H1 (cell line): ENCODE results near the gene IDH2. TPM values are rescaled to one million over a fixed set of nuclear protein-coding genes. Genes with fewer than 3 reads are reported as not detected.

ENCODE experiments used
- CTCF ChIA-PET: fragments of 300-600 bp; sonication (Branson Sonifier 250); formaldehyde crosslinking; loops from one replicate; lab custom pipeline; 2021; ENCODE audit not compliant: partially characterized antibody; lab: Charles Lee
- POLR2A ChIA-PET: fragments of 300-600 bp; sonication (Branson Sonifier 250); formaldehyde crosslinking; loops from one replicate; lab custom pipeline; 2021; ENCODE audit warnings: inconsistent platforms; ENCODE audit not compliant: partially characterized antibody; lab: Charles Lee
- DNase-seq, 2 experiments: peaks; one replicate each; pipeline versions ENCODE4 v3.0.0 to v3.0.0-alpha.2; 2010 to 2022; ENCODE audit warnings: low spot score in 2 of 2, low read depth in 1 of 2, mixed read lengths in 1 of 2
- FAIRE-seq: peaks from 2 replicates; lab custom pipeline; 2011; peaks lifted over from hg19 to GRCh38; lab: Jason Lieb, UNC
- H2AFZ ChIP-seq: 2 replicates; pipeline ENCODE4 v1.8.1; 2012; ENCODE audit warnings: low read length, inconsistent platforms
- H2AK5ac ChIP-seq: 2 replicates; pipeline ENCODE4 v1.6.1; 2013; ENCODE audit warnings: low read depth, low read length
- H2BK120ac ChIP-seq: replicated peaks from 2 replicates; pipeline ENCODE3; 2013; ENCODE audit warnings: low read depth, low read length, inconsistent platforms
- H2BK12ac ChIP-seq: 2 replicates; pipeline ENCODE4 v1.6.1; 2013; ENCODE audit warnings: low read depth, low read length
- H2BK15ac ChIP-seq: 2 replicates; pipeline ENCODE4 v1.6.1; 2013; ENCODE audit warnings: low read length
- H2BK20ac ChIP-seq: 2 replicates; pipeline ENCODE4 v1.6.1; 2013; ENCODE audit warnings: low read length
- H2BK5ac ChIP-seq: 2 replicates; pipeline ENCODE4 v1.6.1; 2013; ENCODE audit warnings: low read depth, low read length
- H3K14ac ChIP-seq: 2 replicates; pipeline ENCODE4 v1.6.1; 2013; ENCODE audit warnings: inconsistent platforms; ENCODE audit not compliant: insufficient read length
- H3K18ac ChIP-seq: 2 replicates; pipeline ENCODE4 v1.6.1; 2013; ENCODE audit warnings: low read length; ENCODE audit errors: extremely low read depth
- H3K23ac ChIP-seq: 2 replicates; pipeline ENCODE4 v1.6.1; 2013; ENCODE audit warnings: inconsistent platforms; ENCODE audit not compliant: insufficient read length
- H3K23me2 ChIP-seq: 2 replicates; pipeline ENCODE4 v1.6.1; 2013; ENCODE audit warnings: low read depth, low read length
- H3K27ac ChIP-seq: 2 replicates; pipeline ENCODE4 v1.6.1; 2011; ENCODE audit warnings: low read depth, low read length, inconsistent platforms
- H3K27me3 ChIP-seq, 4 experiments: replicated peaks in 1 of 4; 1 replicate in 1 of 4; 2 replicates in 3 of 4; pipeline versions ENCODE4 v1.6.1 to v1.8.1; 2011 to 2013; ENCODE audit warnings: low read length in 3 of 4, mild to moderate bottlenecking in 3 of 4, inconsistent platforms in 2 of 4, mixed read lengths in 2 of 4, moderate library complexity in 1 of 4; ENCODE audit not compliant: control insufficient read depth in 3 of 4, insufficient read depth in 3 of 4; ENCODE audit errors: extremely low read depth in 1 of 4
- H3K36me3 ChIP-seq, 4 experiments: 2 replicates each; pipeline versions ENCODE4 v1.6.1 to v1.8.1; 2011 to 2013; ENCODE audit warnings: mild to moderate bottlenecking in 4 of 4, low read length in 3 of 4, moderate library complexity in 2 of 4, control low read depth in 1 of 4, inconsistent platforms in 1 of 4; ENCODE audit not compliant: insufficient read depth in 4 of 4, control insufficient read depth in 2 of 4
- H3K4ac ChIP-seq: replicated peaks from 2 replicates; pipeline ENCODE3; 2013; ENCODE audit warnings: low read length, low read depth, mixed read lengths, inconsistent platforms; ENCODE audit not compliant: insufficient read length
- H3K4me1 ChIP-seq, 4 experiments: replicated peaks in 1 of 4; 1 replicate in 1 of 4; 2 replicates in 3 of 4; pipeline versions ENCODE4 v1.6.1 to v1.8.1; 2011 to 2013; ENCODE audit warnings: low read length in 3 of 4, inconsistent platforms in 2 of 4, mixed read lengths in 1 of 4; ENCODE audit not compliant: insufficient read depth in 4 of 4, control insufficient read depth in 3 of 4
- H3K4me2 ChIP-seq, 2 experiments: 2 replicates each; pipeline versions ENCODE4 v1.6.1 to v1.8.1; 2011 to 2013; ENCODE audit warnings: low read depth in 2 of 2, low read length in 2 of 2, control low read depth in 1 of 2, inconsistent platforms in 1 of 2, mild to moderate bottlenecking in 1 of 2; ENCODE audit not compliant: insufficient read depth in 1 of 2
- H3K4me3 ChIP-seq, 4 experiments: fragments of 200-600, 300-600 bp in 1 of 4; sonication (generic), shearing (Covaris generic), sonication (Bioruptor Twin) in 1 of 4; 2 replicates each; pipeline versions ENCODE4 v1.5.1 to v1.8.1; 2011 to 2016; ENCODE audit warnings: low read length in 4 of 4, low read depth in 3 of 4, control low read depth in 2 of 4, inconsistent platforms in 2 of 4, mild to moderate bottlenecking in 2 of 4, mixed read lengths in 1 of 4, moderate library complexity in 1 of 4; ENCODE audit not compliant: insufficient read depth in 2 of 4; ENCODE audit errors: extremely low read depth in 1 of 4
- H3K56ac ChIP-seq: replicated peaks from 2 replicates; pipeline ENCODE3; 2013; ENCODE audit warnings: low read depth, mild to moderate bottlenecking, mixed read lengths, low read length, inconsistent platforms; ENCODE audit not compliant: insufficient read length
- H3K79me1 ChIP-seq: 2 replicates; pipeline ENCODE4 v1.6.1; 2013; ENCODE audit warnings: low read depth, low read length, control low read depth
- H3K79me2 ChIP-seq, 2 experiments: 2 replicates each; pipeline versions ENCODE4 v1.6.1 to v1.8.1; 2012 to 2013; ENCODE audit warnings: low read length in 2 of 2, mild to moderate bottlenecking in 2 of 2, inconsistent platforms in 1 of 2; ENCODE audit not compliant: insufficient read depth in 2 of 2, control insufficient read depth in 1 of 2
- H3K9ac ChIP-seq, 4 experiments: replicated peaks in 1 of 4; 1 replicate in 1 of 4; 2 replicates in 3 of 4; pipeline versions ENCODE4 v1.6.1 to v1.8.1; 2011 to 2013; ENCODE audit warnings: low read depth in 3 of 4, low read length in 3 of 4, control low read depth in 2 of 4, mild to moderate bottlenecking in 2 of 4, moderate library complexity in 2 of 4, inconsistent platforms in 1 of 4; ENCODE audit errors: extremely low read depth in 1 of 4
- H3K9me3 ChIP-seq, 2 experiments: 2 replicates each; pipeline versions ENCODE4 v1.6.1 to v1.8.1; 2012 to 2013; ENCODE audit warnings: mild to moderate bottlenecking in 2 of 2, moderate library complexity in 2 of 2, control low read depth in 1 of 2, inconsistent platforms in 1 of 2, low read depth in 1 of 2, low read length in 1 of 2, mixed read lengths in 1 of 2; ENCODE audit not compliant: insufficient read depth in 2 of 2
- H4K20me1 ChIP-seq, 2 experiments: replicated peaks in 1 of 2; 2 replicates each; pipeline versions ENCODE3 to v1.8.1; 2011 to 2013; ENCODE audit warnings: inconsistent platforms in 2 of 2, low read length in 2 of 2, mild to moderate bottlenecking in 1 of 2; ENCODE audit not compliant: insufficient read depth in 2 of 2, control insufficient read depth in 1 of 2
- H4K5ac ChIP-seq: 2 replicates; pipeline ENCODE4 v1.6.1; 2013; ENCODE audit warnings: low read length, low read depth, mixed read lengths, inconsistent platforms; ENCODE audit not compliant: insufficient read length
- H4K8ac ChIP-seq: 2 replicates; pipeline ENCODE4 v1.8.0; 2013; ENCODE audit warnings: mild to moderate bottlenecking, moderate library complexity, low read length, inconsistent platforms; ENCODE audit not compliant: insufficient read depth; ENCODE audit errors: extremely low read depth
- H4K91ac ChIP-seq: replicated peaks from 2 replicates; pipeline ENCODE3; 2013; ENCODE audit warnings: low read length, mixed read lengths, inconsistent platforms; ENCODE audit not compliant: insufficient read length
- BACH1 ChIP-seq: IDR thresholded peaks from 2 replicates; pipeline ENCODE4 v1.6.1; 2012; ENCODE audit warnings: low read length, improper control_type of control experiment
- EZH2 ChIP-seq: fragments of 200-600 bp; sonication (generic); IDR thresholded peaks from 2 replicates; pipeline ENCODE4 v1.7.1; 2012; ENCODE audit warnings: low read depth, mild to moderate bottlenecking, moderate library complexity, low read length, inconsistent platforms; ENCODE audit not compliant: severe bottlenecking
- GABPA ChIP-seq: IDR thresholded peaks from 2 replicates; pipeline ENCODE4 v1.6.1; 2011; ENCODE audit warnings: mild to moderate bottlenecking, low read length, moderate library complexity, borderline replicate concordance; ENCODE audit not compliant: insufficient read depth
- SP2 ChIP-seq: IDR thresholded peaks from 2 replicates; pipeline ENCODE4 v1.6.1; 2012; ENCODE audit warnings: mild to moderate bottlenecking, low read length, inconsistent platforms
- YY1 ChIP-seq: IDR thresholded peaks from 2 replicates; pipeline ENCODE4 v1.6.1; 2011; ENCODE audit warnings: low read depth, mild to moderate bottlenecking, low read length
- WGBS, 2 experiments: shearing (Covaris generic) in 1 of 2; methylation state at CpG; one replicate each; pipeline versions ENCODE4 v1.1.6 to v1.1.7; 2013 to 2015; ENCODE audit warnings: low lambda C conversion rate in 2 of 2, mixed read lengths in 2 of 2, inconsistent platforms in 1 of 2, low coverage in 1 of 2, missing lambda C conversion rate in 1 of 2; ENCODE audit not compliant: insufficient replicate concordance in 2 of 2, insufficient coverage in 1 of 2, insufficient read length in 1 of 2; ENCODE audit errors: extremely low coverage in 1 of 2, missing lambda C conversion rate in 1 of 2; 5-methylcytosine and 5-hydroxymethylcytosine counted together
- polyA plus RNA-seq, 7 experiments: library from polyadenylated mRNA; depleted of rRNA in 3 of 7; stranded (reverse) in 5 of 7; unstranded in 2 of 7; fragments of >200 nt in 5 of 7; fragments of 200-250 nt in 2 of 7; gene quantifications; 1 replicate in 5 of 7; 2 replicates in 1 of 7; 4 replicates in 1 of 7; pipeline versions ENCODE4 v1.2.1 to v1.2.3, GENCODE V29; 2011 to 2013; ENCODE audit warnings: missing spikeins in 2 of 7, mixed read lengths in 2 of 7
- total RNA-seq: library from RNA; stranded (reverse); fragmentation: NEBNext Ultra II Directional; extraction: Animal tissue kit (Norgen Biotek cat#: 25700); gene quantifications from 2 replicates; pipeline ENCODE4 v1.2.1, GENCODE V29; 2021

The IDH2 gene
- total and polyA plus RNA-seq, 2 of the 8 experiments (the other 6 are each of a cell fraction or from before 2014, with no cell fraction given): 64.2 to 84.6 TPM

- no peak overlapping the region for H2BK15ac ChIP-seq
- H3K79me1 ChIP-seq: peaks cover 2% of the 10 kb centered on the region; the same call in 1 of the 2 replicates
- H4K8ac ChIP-seq: no peak overlapping the region; the same call in 1 of the 2 replicates
- no peak overlapping the region for H2BK120ac ChIP-seq
- H3K27ac ChIP-seq: no peak overlapping the region
- H3K4me1 ChIP-seq: peaks cover 0 to 12% (median 6%) of the 10 kb centered on the region in 4 experiments; a peak in 6 of 7 replicates
- H3K9me3 ChIP-seq: no peaks in the 10 kb centered on the region
- H3K4me3 ChIP-seq: no peak overlapping the region
- H3K18ac ChIP-seq: no peak overlapping the region
- H3K14ac ChIP-seq: no peak overlapping the region
- H3K23me2 ChIP-seq: peaks cover 9% of the 10 kb centered on the region
- no peak overlapping the region for H3K9ac ChIP-seq
- H4K20me1 ChIP-seq: peaks cover 0 to 8% of the 10 kb centered on the region in 2 experiments
- no peak overlapping the region for H2BK20ac ChIP-seq
- no peaks in the 10 kb centered on the region for H3K79me2 ChIP-seq
- H3K27me3 ChIP-seq: peaks cover 0 to 21% (median 13%) of the 10 kb centered on the region in 4 experiments; a peak in 6 of 7 replicates
- WGBS, 2 experiments: 96% methylated on average over 5 of the region's 5 CpGs; no CpG with 5 or more reads in 1 of the 2 experiments
- H2AK5ac ChIP-seq: no peak overlapping the region
- H4K5ac ChIP-seq: no peak overlapping the region
- no peak overlapping the region for H2BK5ac ChIP-seq
- POLR2A ChIA-PET: interaction anchor here (1.2 kb wide), 1 partner anchor 102 kb away, joined by 3 read pairs; the partner anchor contains the start of gene ZNF710
- no peak overlapping the region for H4K91ac ChIP-seq
- DNase-seq (no peak), FAIRE-seq (no peak)
- no peak overlapping the region for H3K23ac ChIP-seq
- H3K56ac ChIP-seq: no peak overlapping the region
- H3K4me2 ChIP-seq: no peak overlapping the region
- CTCF ChIA-PET: interaction anchor here (0.6 to 7.2 kb wide), 8 partner anchors 10 to 197 kb away, joined by 3 to 56 read pairs (median 3); no protein-coding TSS in a partner anchor
- H2AFZ ChIP-seq: no peak overlapping the region
- H3K36me3 ChIP-seq: no peaks in the 10 kb centered on the region
- no peak overlapping the region for H2BK12ac ChIP-seq
- no peak overlapping the region for H3K4ac ChIP-seq
- TF ChIP-seq YY1: no peak
- TF ChIP-seq GABPA: no peak
- no peak for TF ChIP-seq BACH1
- no peak for TF ChIP-seq EZH2
- TF ChIP-seq SP2: no peak
Observed at GRCh38 chr15:90103701-90104329, 1.5 kb upstream of the IDH2 start.
